SU-DHL-6 (cell line): ENCODE results near the gene DRD3.

Experiments
- H2AFZ ChIP-seq: fragments of 200-600 bp; sonication (generic); 2 replicates; pipeline ENCODE4 v1.6.1; 2014; ENCODE audit warnings: low read depth, mild to moderate bottlenecking, moderate library complexity, mixed read lengths, antibody characterized with exemption, low read length; ENCODE audit not compliant: severe bottlenecking
- H3F3A ChIP-seq: fragments of 200-600 bp; shearing (Covaris generic); 2 replicates; pipeline ENCODE4 v1.6.0; 2016; ENCODE audit warnings: antibody characterized with exemption, mild to moderate bottlenecking; ENCODE audit not compliant: insufficient read depth
- H3K27ac ChIP-seq: fragments of 200-600 bp; sonication (generic); 2 replicates; pipeline ENCODE4 v1.5.1; 2016; ENCODE audit warnings: low read depth, mild to moderate bottlenecking, low read length, moderate library complexity, mixed read lengths
- H3K27me3 ChIP-seq: fragments of 200-600 bp; sonication (generic), shearing (Covaris generic); 2 replicates; pipeline ENCODE4 v1.6.0; 2014; ENCODE audit warnings: mild to moderate bottlenecking, low read length
- H3K36me3 ChIP-seq: fragments of 200-600 bp; sonication (generic); 2 replicates; pipeline ENCODE4 v1.6.1; 2014; ENCODE audit warnings: mild to moderate bottlenecking, low read length, mixed read lengths
- H3K4me2 ChIP-seq: fragments of 300-600, 200-600 bp; shearing (Covaris generic), sonication (generic); 2 replicates; pipeline ENCODE4 v1.6.0; 2014; ENCODE audit warnings: low read length, low read depth, mild to moderate bottlenecking; ENCODE audit not compliant: poor library complexity, severe bottlenecking
- H3K4me3 ChIP-seq: fragments of 200-600 bp; sonication (generic); 2 replicates; pipeline ENCODE4 v1.5.1; 2014; ENCODE audit warnings: antibody characterized with exemption, low read length, mild to moderate bottlenecking, mixed read lengths; ENCODE audit not compliant: insufficient read depth, poor library complexity, severe bottlenecking
- H3K79me2 ChIP-seq: fragments of 200-600 bp; sonication (generic); 2 replicates; pipeline ENCODE4 v1.6.1; 2014; ENCODE audit warnings: mild to moderate bottlenecking, low read length, moderate library complexity; ENCODE audit not compliant: insufficient read depth
- H3K9ac ChIP-seq: fragments of 200-600 bp; sonication (generic); 2 replicates; pipeline ENCODE4 v1.7.0; 2014; ENCODE audit warnings: mild to moderate bottlenecking, low read length
- H3K9me2 ChIP-seq: fragments of 200-600 bp; sonication (generic); replicated peaks from 2 replicates; pipeline ENCODE4 v1.6.1; 2014; ENCODE audit warnings: low read length; ENCODE audit not compliant: insufficient read depth
- H3K9me3 ChIP-seq: fragments of 200-600 bp; sonication (generic); 2 replicates; pipeline ENCODE4 v1.6.1; 2014; ENCODE audit warnings: low read length, mixed read lengths; ENCODE audit not compliant: insufficient read depth
- H4K20me1 ChIP-seq: fragments of 200-600 bp; sonication (generic); 2 replicates; pipeline ENCODE4 v1.6.1; 2014; ENCODE audit warnings: low read depth, mild to moderate bottlenecking, antibody characterized with exemption, low read length, moderate library complexity, mixed read lengths
- EZH2phosphoT487 ChIP-seq: fragments of 200-600 bp; sonication (generic), shearing (Covaris generic); conservative IDR thresholded peaks from 2 replicates; pipeline ENCODE4 v1.6.1; 2018; ENCODE audit warnings: mild to moderate bottlenecking, antibody characterized with exemption, low read length, moderate library complexity, mixed read lengths
- TF ChIP-seq, protein P1 (sequence below): fragments of 200-600 bp; sonication (generic); IDR thresholded peaks from one replicate; pipeline ENCODE4 v1.5.1; 2017; ENCODE audit warnings: antibody characterized with exemption, mild to moderate bottlenecking, low read length, moderate library complexity; ENCODE audit not compliant: insufficient read depth, poor library complexity, severe bottlenecking

The DRD3 gene

DNA sequence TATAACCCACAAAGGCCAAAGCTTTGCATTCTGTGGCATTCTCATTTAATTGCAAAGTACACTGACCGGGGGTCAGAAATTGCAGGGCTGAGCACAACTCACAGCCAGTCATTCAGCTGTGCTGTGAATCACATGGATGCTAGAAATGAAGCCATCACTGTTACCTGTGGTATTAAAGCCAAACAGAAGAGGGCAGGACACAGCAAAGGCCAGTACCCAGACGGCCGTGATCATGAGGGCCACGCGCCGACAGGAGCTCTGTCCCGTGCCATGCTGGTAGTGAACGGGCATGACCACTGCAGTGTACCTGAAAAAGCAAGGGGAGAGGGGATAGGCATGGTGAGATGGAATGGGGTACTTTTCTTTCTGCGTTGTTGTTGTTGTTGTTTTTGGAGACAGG lies 31.6 kb downstream of the DRD3 start:
- TF ChIP-seq, protein P1, sequence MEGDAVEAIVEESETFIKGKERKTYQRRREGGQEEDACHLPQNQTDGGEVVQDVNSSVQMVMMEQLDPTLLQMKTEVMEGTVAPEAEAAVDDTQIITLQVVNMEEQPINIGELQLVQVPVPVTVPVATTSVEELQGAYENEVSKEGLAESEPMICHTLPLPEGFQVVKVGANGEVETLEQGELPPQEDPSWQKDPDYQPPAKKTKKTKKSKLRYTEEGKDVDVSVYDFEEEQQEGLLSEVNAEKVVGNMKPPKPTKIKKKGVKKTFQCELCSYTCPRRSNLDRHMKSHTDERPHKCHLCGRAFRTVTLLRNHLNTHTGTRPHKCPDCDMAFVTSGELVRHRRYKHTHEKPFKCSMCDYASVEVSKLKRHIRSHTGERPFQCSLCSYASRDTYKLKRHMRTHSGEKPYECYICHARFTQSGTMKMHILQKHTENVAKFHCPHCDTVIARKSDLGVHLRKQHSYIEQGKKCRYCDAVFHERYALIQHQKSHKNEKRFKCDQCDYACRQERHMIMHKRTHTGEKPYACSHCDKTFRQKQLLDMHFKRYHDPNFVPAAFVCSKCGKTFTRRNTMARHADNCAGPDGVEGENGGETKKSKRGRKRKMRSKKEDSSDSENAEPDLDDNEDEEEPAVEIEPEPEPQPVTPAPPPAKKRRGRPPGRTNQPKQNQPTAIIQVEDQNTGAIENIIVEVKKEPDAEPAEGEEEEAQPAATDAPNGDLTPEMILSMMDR = no peak
- TF ChIP-seq EZH2phosphoT487 = no peak
- H3K27me3 ChIP-seq = no peaks in the 10 kb centered on the region

GRCh38 chr3:114144909-114145688 lies 33.8 kb downstream of the DRD3 start:
- H2AFZ ChIP-seq = no peak overlapping the region
- TF ChIP-seq, protein P1 = no peak
- TF ChIP-seq EZH2phosphoT487 = no peak

More for the DNA sequence above, 31.6 kb downstream of the DRD3 start:
- Histone ChIP-seq H3K9me3 (no peaks in the 10 kb centered on the region), H3K36me3 (no peaks in the 10 kb centered on the region), H2AFZ (no peak overlapping the region), H3K9ac (no peak overlapping the region), H4K20me1 (no peaks in the 10 kb centered on the region), H3F3A (no peaks in the 10 kb centered on the region), H3K27ac (no peak overlapping the region), H3K4me3 (no peak overlapping the region), H3K9me2 (no peaks in the 10 kb centered on the region), H3K79me2 (no peaks in the 10 kb centered on the region), H3K4me2 (no peak overlapping the region)

DNA sequence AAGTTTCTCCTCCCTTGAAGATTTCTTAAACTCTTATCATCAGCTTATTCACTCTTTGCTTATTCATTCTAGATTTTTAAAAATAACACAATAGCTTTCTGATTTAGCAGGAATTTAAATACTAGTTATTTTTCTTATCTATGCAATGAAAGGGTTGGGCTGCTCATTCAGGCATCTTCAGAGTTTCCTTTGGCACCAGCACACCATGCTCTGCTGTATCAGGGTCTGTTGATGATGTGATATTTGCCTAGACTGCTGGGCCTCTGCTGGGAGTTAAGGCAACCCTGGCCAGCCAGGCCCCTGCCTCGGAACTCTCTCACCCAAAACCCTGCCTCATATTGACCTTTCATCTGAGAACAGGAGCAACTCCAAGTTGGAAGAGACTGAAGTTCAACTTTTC lies 35.0 kb downstream of the DRD3 start:
- Histone ChIP-seq H3K79me2 (no peaks in the 10 kb centered on the region), H3K9ac (no peak overlapping the region), H3K27me3 (no peaks in the 10 kb centered on the region), H3K27ac (no peak overlapping the region), H3K4me3 (no peak overlapping the region), H3K9me2 (no peaks in the 10 kb centered on the region), H3F3A (no peaks in the 10 kb centered on the region), H3K4me2 (no peak overlapping the region), H3K9me3 (no peaks in the 10 kb centered on the region), H3K36me3 (no peaks in the 10 kb centered on the region), H2AFZ (no peak overlapping the region), H4K20me1 (no peaks in the 10 kb centered on the region)
- no peak for TF ChIP-seq EZH2phosphoT487
- TF ChIP-seq, protein P1 = no peak

More at GRCh38 chr3:114144909-114145688, 33.8 kb downstream of the DRD3 start:
- no peaks in the 10 kb centered on the region for H3K9me3 ChIP-seq
- H3K4me3 ChIP-seq = no peak overlapping the region
- H3K36me3 ChIP-seq = no peaks in the 10 kb centered on the region
- H3K4me2 ChIP-seq = no peak overlapping the region
- no peak overlapping the region for H3K9ac ChIP-seq
- no peaks in the 10 kb centered on the region for H3K9me2 ChIP-seq
- H4K20me1 ChIP-seq = no peaks in the 10 kb centered on the region
- no peak overlapping the region for H3K27ac ChIP-seq
- H3F3A ChIP-seq = no peaks in the 10 kb centered on the region
- no peaks in the 10 kb centered on the region for H3K79me2 ChIP-seq
- no peaks in the 10 kb centered on the region for H3K27me3 ChIP-seq
